K562 (cell line): ENCODE measurements around the gene MYO1A. TPM values are rescaled to one million over a fixed set of nuclear protein-coding genes. Genes with fewer than 3 reads are reported as not detected.

Source experiments
- ARNT ChIP-seq, 2 experiments: fragments of 450-650 bp; IDR thresholded peaks; 2 replicates each; pipeline ENCODE4 v1.6.1; 2016; ENCODE audit warnings: mild to moderate bottlenecking in 1 of 2
- ATF1 ChIP-seq, 2 experiments: fragments of 450-650 bp in 1 of 2; IDR thresholded peaks; 2 replicates each; pipeline ENCODE4 v1.6.1; 2016; ENCODE audit warnings: missing compliant biosample characterization in 1 of 2, missing genetic modification characterization in 1 of 2
- HDAC3 ChIP-seq: fragments of 450-650 bp; IDR thresholded peaks from 2 replicates; pipeline ENCODE4 v1.6.1; 2018; ENCODE audit warnings: borderline replicate concordance, mild to moderate bottlenecking, moderate library complexity; ENCODE audit not compliant: partially characterized antibody
- HLTF ChIP-seq: fragments of 450-650 bp; IDR thresholded peaks from 2 replicates; pipeline ENCODE4 v1.6.1; 2016
- HMGN3 ChIP-seq: IDR thresholded peaks from 2 replicates; pipeline ENCODE4 v1.6.1; 2011; ENCODE audit warnings: borderline replicate concordance, low read depth, mild to moderate bottlenecking, mixed read lengths, low read length; ENCODE audit not compliant: insufficient read length; ENCODE audit errors: extremely low read depth
- HOXB6 ChIP-seq: fragments of 250-450 bp; sonication (Bioruptor Pico); IDR thresholded peaks from 2 replicates; pipeline ENCODE4 v1.5.1; 2022; ENCODE audit warnings: mild to moderate bottlenecking, borderline replicate concordance
- KAT2B ChIP-seq: IDR thresholded peaks from one replicate; pipeline ENCODE4 v1.6.1; 2012; ENCODE audit warnings: low read depth, mild to moderate bottlenecking, control low read depth, inconsistent platforms, low read length, moderate library complexity
- LARP7 ChIP-seq: fragments of 450-650 bp; IDR thresholded peaks from 2 replicates; pipeline ENCODE4 v1.6.1; 2016
- MCM2 ChIP-seq: fragments of 450-650 bp; IDR thresholded peaks from 2 replicates; pipeline ENCODE4 v1.6.1; 2017; ENCODE audit warnings: low read depth, mild to moderate bottlenecking
- NCOA2 ChIP-seq, 2 experiments: fragments of 450-650 bp; IDR thresholded peaks; 2 replicates each; pipeline ENCODE4 v1.6.1; 2018; ENCODE audit warnings: mild to moderate bottlenecking in 2 of 2, moderate library complexity in 1 of 2; ENCODE audit not compliant: partially characterized antibody in 2 of 2
- PHTF2 ChIP-seq: fragments of 250-450 bp; sonication (Bioruptor Pico); IDR thresholded peaks from 2 replicates; pipeline ENCODE4 v1.5.0; 2021; ENCODE audit warnings: mild to moderate bottlenecking
- PYGO2 ChIP-seq: fragments of 450-650 bp; IDR thresholded peaks from 2 replicates; pipeline ENCODE4 v1.6.1; 2016; ENCODE audit warnings: mild to moderate bottlenecking, missing genetic modification characterization, moderate library complexity, missing compliant biosample characterization
- TAF1 ChIP-seq: IDR thresholded peaks from 2 replicates; pipeline ENCODE4 v1.6.1; 2011; ENCODE audit warnings: mild to moderate bottlenecking, low read length, moderate library complexity; ENCODE audit not compliant: insufficient read depth, control insufficient read depth, severe bottlenecking; ENCODE audit errors: extremely low read depth
- ZBTB17 ChIP-seq: fragments of 450-650 bp; formaldehyde crosslinking; IDR thresholded peaks from 2 replicates; pipeline ENCODE4 v1.4.0; 2020; ENCODE audit warnings: mild to moderate bottlenecking
- ZC3H4 ChIP-seq: sonication (generic); formaldehyde crosslinking; IDR thresholded peaks from 2 replicates; pipeline ENCODE4 v1.9.0; 2021; ENCODE audit warnings: missing genetic modification reagents, borderline replicate concordance
- ZNF174 ChIP-seq: fragments of 250-450 bp; sonication (Bioruptor Pico); IDR thresholded peaks from 2 replicates; pipeline ENCODE4 v1.4.0; 2020; ENCODE audit warnings: mild to moderate bottlenecking
- ZNF408 ChIP-seq: fragments of 250-450 bp; sonication (Bioruptor Pico); IDR thresholded peaks from 2 replicates; pipeline ENCODE4 v1.4.0; 2020; ENCODE audit warnings: low read depth, mild to moderate bottlenecking, moderate library complexity
- ZNF444 ChIP-seq: fragments of 250-450 bp; sonication (Bioruptor Pico); IDR thresholded peaks from 2 replicates; pipeline ENCODE4 v1.4.0; 2020; ENCODE audit warnings: mild to moderate bottlenecking, moderate library complexity
- polyA plus RNA-seq, 8 experiments: library from polyadenylated mRNA; depleted of rRNA in 4 of 8; stranded (reverse) in 5 of 8; unstranded in 3 of 8; fragments of >200 nt; fragmentation: Nextera tagmentation in 2 of 8; fragmentation: Illumina TruSeq in 1 of 8; extraction: Ambion mirVana in 2 of 8; extraction: Trizol in 1 of 8; gene quantifications; 2 replicates each; pipeline versions ENCODE4 v1.2.1 to v1.2.3, GENCODE V29; 2011 to 2014; ENCODE audit warnings: inconsistent platforms in 1 of 8, missing spikeins in 1 of 8
- total RNA-seq, 7 experiments: library from RNA; depleted of rRNA in 6 of 7; stranded (reverse); fragments of >200 nt in 6 of 7; fragmentation: Illumina TruSeq in 2 of 7; extraction: Trizol in 2 of 7; gene quantifications; 2 replicates each; pipeline versions ENCODE4 v1.2.1 to v1.2.3, GENCODE V29; 2011 to 2021; ENCODE audit warnings: low replicate concordance in 1 of 7
- TF ChIP-seq, protein P1 (sequence below), 2 experiments: fragments of 200-800 bp in 1 of 2; sonication (Bioruptor generic) in 1 of 2; sonication (generic) in 1 of 2; formaldehyde crosslinking in 1 of 2; IDR thresholded peaks in 1 of 2; conservative IDR thresholded peaks in 1 of 2; 2 replicates each; pipeline versions ENCODE4 v1.5.0 to v1.6.1; 2016 to 2020; ENCODE audit warnings: missing compliant biosample characterization in 1 of 2, missing genetic modification characterization in 1 of 2, missing genetic modification reagents in 1 of 2
- TF ChIP-seq, protein P2 (sequence below): fragments of 250-450 bp; sonication (Bioruptor Pico); IDR thresholded peaks from 2 replicates; pipeline ENCODE4 v1.5.0; 2022; ENCODE audit warnings: mild to moderate bottlenecking
- TF ChIP-seq, protein P3 (sequence below): fragments of 250-450 bp; sonication (Bioruptor Pico); IDR thresholded peaks from 2 replicates; pipeline ENCODE4 v1.5.0; 2021; ENCODE audit warnings: mild to moderate bottlenecking, moderate library complexity

Gene MYO1A
- total and polyA plus RNA-seq, 9 of the 15 experiments (the other 6 are each of a cell fraction or from before 2014, with no cell fraction given): 0.03 to 0.29 (median 0.14) TPM; not detected in 2

DNA sequence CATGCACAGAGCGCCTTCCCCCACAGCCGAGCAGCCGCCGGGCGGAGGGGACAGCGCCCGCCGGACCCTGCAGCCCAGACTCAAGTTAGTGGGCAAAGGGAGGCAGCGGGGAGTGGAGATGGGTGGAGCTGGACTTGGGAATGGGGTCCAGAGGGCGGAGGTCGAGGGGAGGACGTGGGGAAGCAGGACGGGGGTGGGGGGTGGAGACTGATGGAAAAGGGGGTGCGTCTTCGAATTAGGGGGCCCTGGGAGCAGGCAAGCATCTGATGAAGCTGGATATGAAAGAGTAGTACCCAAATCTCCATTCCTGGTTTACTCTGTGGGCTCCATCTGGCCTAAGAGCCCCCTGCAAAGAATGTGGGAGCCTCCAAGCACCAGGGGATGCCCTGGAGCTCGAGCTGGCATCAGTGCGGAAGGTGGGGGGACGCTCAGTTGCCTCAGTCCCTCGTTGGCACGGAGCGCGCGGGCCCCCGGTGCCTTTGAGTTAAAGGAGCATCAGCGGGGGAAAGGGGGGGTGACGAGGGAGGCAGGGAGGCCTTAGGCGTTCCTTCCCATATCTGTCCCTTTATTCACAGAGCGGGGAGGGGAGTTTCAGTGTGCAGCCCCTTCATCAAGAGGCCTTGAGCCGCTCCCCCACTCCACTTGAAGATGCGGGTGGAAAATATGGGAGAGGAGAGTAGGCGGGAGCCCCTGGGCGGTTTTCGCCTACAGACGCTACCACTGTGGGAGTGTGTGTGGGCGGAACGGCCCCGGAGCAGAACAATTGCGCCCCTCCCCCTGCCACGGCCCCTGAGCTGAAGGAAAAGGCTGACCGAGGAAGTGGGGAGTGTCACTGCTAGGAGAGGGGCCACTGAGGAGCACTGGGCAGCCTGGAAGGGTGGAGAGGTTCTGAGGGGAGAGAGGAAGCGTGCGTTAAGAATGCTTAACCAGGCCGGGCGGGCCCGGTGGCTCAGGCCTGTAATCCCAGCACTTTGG, 39.6 kb upstream of the MYO1A start (continued):
- no peak for TF ChIP-seq ZNF444 (CRISPR knock-in tag)
- TF ChIP-seq, protein P1, sequence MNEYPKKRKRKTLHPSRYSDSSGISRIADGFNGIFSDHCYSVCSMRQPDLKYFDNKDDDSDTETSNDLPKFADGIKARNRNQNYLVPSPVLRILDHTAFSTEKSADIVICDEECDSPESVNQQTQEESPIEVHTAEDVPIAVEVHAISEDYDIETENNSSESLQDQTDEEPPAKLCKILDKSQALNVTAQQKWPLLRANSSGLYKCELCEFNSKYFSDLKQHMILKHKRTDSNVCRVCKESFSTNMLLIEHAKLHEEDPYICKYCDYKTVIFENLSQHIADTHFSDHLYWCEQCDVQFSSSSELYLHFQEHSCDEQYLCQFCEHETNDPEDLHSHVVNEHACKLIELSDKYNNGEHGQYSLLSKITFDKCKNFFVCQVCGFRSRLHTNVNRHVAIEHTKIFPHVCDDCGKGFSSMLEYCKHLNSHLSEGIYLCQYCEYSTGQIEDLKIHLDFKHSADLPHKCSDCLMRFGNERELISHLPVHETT (CRISPR knock-in tag; conservative IDR thresholded peaks at IDR 0.05 in 1 of 2, IDR thresholded peaks at IDR 0.05 in 1 of 2): no peak
- TF ChIP-seq NCOA2 (IDR thresholded peaks at IDR 0.05; ENCODE audit: partially characterized antibody in 2 of 2): no peak
- TF ChIP-seq HLTF: no peak
- TF ChIP-seq TAF1: peak; percentile 26
- TF ChIP-seq PHTF2 (CRISPR knock-in tag): no peak
- TF ChIP-seq KAT2B: no peak
- no peak for TF ChIP-seq MCM2
- TF ChIP-seq PYGO2: no peak
- TF ChIP-seq, protein P2, sequence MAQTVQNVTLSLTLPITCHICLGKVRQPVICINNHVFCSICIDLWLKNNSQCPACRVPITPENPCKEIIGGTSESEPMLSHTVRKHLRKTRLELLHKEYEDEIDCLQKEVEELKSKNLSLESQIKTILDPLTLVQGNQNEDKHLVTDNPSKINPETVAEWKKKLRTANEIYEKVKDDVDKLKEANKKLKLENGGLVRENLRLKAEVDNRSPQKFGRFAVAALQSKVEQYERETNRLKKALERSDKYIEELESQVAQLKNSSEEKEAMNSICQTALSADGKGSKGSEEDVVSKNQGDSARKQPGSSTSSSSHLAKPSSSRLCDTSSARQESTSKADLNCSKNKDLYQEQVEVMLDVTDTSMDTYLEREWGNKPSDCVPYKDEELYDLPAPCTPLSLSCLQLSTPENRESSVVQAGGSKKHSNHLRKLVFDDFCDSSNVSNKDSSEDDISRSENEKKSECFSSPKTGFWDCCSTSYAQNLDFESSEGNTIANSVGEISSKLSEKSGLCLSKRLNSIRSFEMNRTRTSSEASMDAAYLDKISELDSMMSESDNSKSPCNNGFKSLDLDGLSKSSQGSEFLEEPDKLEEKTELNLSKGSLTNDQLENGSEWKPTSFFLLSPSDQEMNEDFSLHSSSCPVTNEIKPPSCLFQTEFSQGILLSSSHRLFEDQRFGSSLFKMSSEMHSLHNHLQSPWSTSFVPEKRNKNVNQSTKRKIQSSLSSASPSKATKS: no peak
- no peak for TF ChIP-seq ARNT (IDR thresholded peaks at IDR 0.05)
- TF ChIP-seq HOXB6 (CRISPR knock-in tag): no peak
- no peak for TF ChIP-seq HMGN3
- TF ChIP-seq ZC3H4 (CRISPR knock-in tag): no peak
- no peak for TF ChIP-seq ZNF174
- TF ChIP-seq ATF1 (CRISPR knock-in tag; IDR thresholded peaks at IDR 0.05): no peak
- peak; percentile 45; the same call in 1 of the 2 replicates for TF ChIP-seq ATF1 (tag; IDR thresholded peaks at IDR 0.05)
- TF ChIP-seq, protein P3, sequence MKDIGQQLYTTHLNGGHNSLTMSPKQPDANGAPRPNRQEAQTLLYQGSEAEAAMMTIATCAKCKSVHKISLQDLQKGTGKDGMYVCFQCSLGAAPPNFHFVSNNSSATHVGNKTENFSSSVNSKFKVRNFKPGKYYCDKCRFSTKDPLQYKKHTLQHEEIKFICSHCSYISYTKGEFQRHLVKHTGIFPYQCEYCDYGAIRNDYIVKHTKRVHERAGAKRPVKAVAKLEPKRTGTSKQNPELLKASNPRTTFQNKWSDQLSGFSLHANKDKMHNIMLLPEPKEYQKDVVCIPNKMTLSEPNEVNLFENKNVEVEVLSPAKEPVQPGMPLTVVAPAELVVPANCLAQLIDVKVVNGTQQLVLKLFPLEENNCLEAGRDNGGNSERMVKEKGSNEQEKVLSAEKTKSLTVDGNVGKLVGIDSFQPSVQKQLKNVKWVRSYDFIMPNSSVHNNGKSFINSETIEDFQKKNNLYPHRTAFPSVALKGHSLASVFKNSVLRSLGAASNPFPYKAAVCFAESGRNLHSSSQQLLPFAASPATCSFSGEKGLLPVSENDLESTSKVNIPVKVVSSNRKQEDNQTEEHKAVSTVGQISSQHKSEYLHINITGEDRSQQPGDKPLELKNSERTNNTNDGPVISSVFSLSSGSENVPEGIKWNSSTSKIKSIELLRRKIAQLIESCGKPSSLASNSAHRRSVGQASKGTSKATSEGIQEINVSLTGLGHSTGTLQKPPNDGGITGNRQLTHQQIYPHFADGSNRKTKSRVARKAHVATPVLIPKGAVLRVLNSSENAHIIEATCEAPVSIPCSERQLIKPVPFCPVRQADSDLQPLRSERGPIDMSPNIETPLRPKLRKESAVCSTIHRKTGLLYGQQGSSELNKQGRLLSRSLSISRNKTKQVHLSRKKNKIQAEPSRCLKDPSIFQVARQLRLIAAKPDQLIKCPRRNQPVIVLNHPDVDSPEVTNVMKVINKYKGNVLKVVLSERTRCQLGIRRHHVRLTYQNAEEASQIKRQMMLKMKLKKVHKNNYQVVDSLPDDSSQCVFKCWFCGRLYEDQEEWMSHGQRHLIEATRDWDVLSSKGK (CRISPR knock-in tag): no peak
- no peak for TF ChIP-seq HDAC3
- TF ChIP-seq ZNF408 (CRISPR knock-in tag): no peak
- no peak for TF ChIP-seq ZBTB17 (CRISPR knock-in tag)
- no peak for TF ChIP-seq LARP7
